Caco-2 (cell line): ENCODE data around the gene NRIP1. TPM values are rescaled to one million over a fixed set of nuclear protein-coding genes. Genes with fewer than 3 reads are reported as not detected.

Experiments used
- BruUV-seq: library from RNA; stranded (reverse); fragments of 400-500 nt; replicated peaks from 2 replicates; lab custom pipeline; 2021; lab: Mats Ljungman, UMichigan
- CTCF ChIA-PET: fragments of 300-600 bp; sonication (Branson Sonifier 250); formaldehyde crosslinking; loops from one replicate; lab custom pipeline; 2022; ENCODE audit warnings: antibody characterized with exemption; lab: Charles Lee
- POLR2A ChIA-PET: fragments of 300-600 bp; sonication (Branson Sonifier 250); formaldehyde crosslinking; loops from one replicate; lab custom pipeline; 2022; ENCODE audit warnings: antibody characterized with exemption; lab: Charles Lee
- DNase-seq, 2 experiments: peaks; one replicate each; pipeline versions ENCODE4 v3.0.0 to v3.0.0-alpha.2; 2020 to 2022
- H3K27me3 ChIP-seq: replicated peaks from 2 replicates; pipeline ENCODE4 v1.6.0; 2011; ENCODE audit warnings: low read length; ENCODE audit not compliant: control insufficient read depth, insufficient read depth
- H3K36me3 ChIP-seq: 2 replicates; pipeline ENCODE4 v1.5.1; 2011; ENCODE audit warnings: low read length; ENCODE audit not compliant: control insufficient read depth, insufficient read depth
- H3K4me1 ChIP-seq: fragments of 250-450 bp; sonication (Bioruptor Pico); 2 replicates; pipeline ENCODE4 v1.5.1; 2020; ENCODE audit warnings: mild to moderate bottlenecking
- H3K4me3 ChIP-seq: 2 replicates; pipeline ENCODE4 v1.5.1; 2011; ENCODE audit warnings: low read depth, mild to moderate bottlenecking, control low read depth, low read length
- H3K9me3 ChIP-seq: fragments of 250-450 bp; sonication (Bioruptor Pico); 2 replicates; pipeline ENCODE4 v1.5.1; 2020; ENCODE audit warnings: mild to moderate bottlenecking, moderate library complexity
- H3K27ac Mint-ChIP-seq: one replicate; pipeline ENCODE4 v1.8.0; 2022; ENCODE audit warnings: mixed read lengths; ENCODE audit not compliant: unreplicated experiment
- H3K27me3 Mint-ChIP-seq: one replicate; pipeline ENCODE4 v1.8.0; 2022; ENCODE audit warnings: mixed read lengths; ENCODE audit not compliant: insufficient read depth, unreplicated experiment
- H3K36me3 Mint-ChIP-seq: one replicate; pipeline ENCODE4 v1.8.0; 2022; ENCODE audit warnings: mild to moderate bottlenecking, mixed read lengths; ENCODE audit not compliant: insufficient read depth, unreplicated experiment
- H3K4me1 Mint-ChIP-seq: one replicate; pipeline ENCODE4 v1.8.0; 2022; ENCODE audit warnings: low read depth, mixed read lengths; ENCODE audit not compliant: unreplicated experiment
- H3K4me3 Mint-ChIP-seq: one replicate; pipeline ENCODE4 v1.8.0; 2022; ENCODE audit warnings: mild to moderate bottlenecking, moderate library complexity, mixed read lengths; ENCODE audit not compliant: unreplicated experiment
- H3K9me3 Mint-ChIP-seq: one replicate; pipeline ENCODE4 v1.8.0; 2022; ENCODE audit warnings: mixed read lengths; ENCODE audit not compliant: unreplicated experiment
- CTCF ChIP-seq, 2 experiments: fragments of 200-600 bp in 1 of 2; IDR thresholded peaks; 1 replicate in 1 of 2; 2 replicates in 1 of 2; pipeline versions ENCODE4 v1.5.1 to v1.8.0; 2011 to 2022; ENCODE audit warnings: antibody characterized with exemption in 1 of 2, control low read depth in 1 of 2, inconsistent platforms in 1 of 2, low read depth in 1 of 2, low read length in 1 of 2, mild to moderate bottlenecking in 1 of 2, moderate library complexity in 1 of 2; ENCODE audit not compliant: insufficient read depth in 1 of 2, severe bottlenecking in 1 of 2, unreplicated experiment in 1 of 2
- intact Hi-C: fragments of 100-400 bp; cut with micrococcal nuclease; formaldehyde crosslinking; loops from one replicate; pipeline ENCODE4 v1.10.0; 2022; ENCODE audit not compliant: unreplicated experiment
- total RNA-seq: library from RNA; stranded (reverse); gene quantifications from 2 replicates; pipeline ENCODE4 v1.2.3, GENCODE V29; 2022

The NRIP1 gene
- total RNA-seq, 1 experiment from 2014 or later, result 28.6 TPM

GRCh38 chr21:14968821-14969220, 96.0 kb downstream of the NRIP1 start:
- no peak overlapping the region for H3K27ac Mint-ChIP-seq
- H3K9me3 Mint-ChIP-seq, result no peaks in the 10 kb centered on the region
- no peak overlapping the region for H3K4me3 Mint-ChIP-seq
- no peak for DNase-seq
- ChIA-PET CTCF (no interaction called here), POLR2A (no interaction called here)
- intact Hi-C loops, result no loop called here
- no TSS peak for BruUV-seq
- no peak overlapping the region for H3K4me3 ChIP-seq
- no peaks in the 10 kb centered on the region for H3K4me1 ChIP-seq
- H3K9me3 ChIP-seq, result no peaks in the 10 kb centered on the region
- H3K36me3 ChIP-seq, result no peaks in the 10 kb centered on the region
- H3K27me3 Mint-ChIP-seq, result no peaks in the 10 kb centered on the region
- H3K4me1 Mint-ChIP-seq, result no peaks in the 10 kb centered on the region
- H3K36me3 Mint-ChIP-seq, result peaks cover 39% of the 10 kb centered on the region
- TF ChIP-seq CTCF (IDR thresholded peaks at IDR 0.05; ENCODE audit: insufficient read depth in 1 of 2, low read depth in 1 of 2, low read length in 1 of 2, severe bottlenecking in 1 of 2, unreplicated experiment in 1 of 2), result no peak
- no peaks in the 10 kb centered on the region for H3K27me3 ChIP-seq

GRCh38 chr21:14968029-14968428, 96.8 kb downstream of the NRIP1 start:
- no peak for TF ChIP-seq CTCF (IDR thresholded peaks at IDR 0.05; ENCODE audit: insufficient read depth in 1 of 2, low read depth in 1 of 2, low read length in 1 of 2, severe bottlenecking in 1 of 2, unreplicated experiment in 1 of 2)

GRCh38 chr21:14964621-14965020, 100.2 kb downstream of the NRIP1 start:
- H3K4me1 Mint-ChIP-seq, result no peaks in the 10 kb centered on the region
- H3K9me3 Mint-ChIP-seq, result no peaks in the 10 kb centered on the region
- POLR2A ChIA-PET, result no interaction called here
- H3K27ac Mint-ChIP-seq, result no peak overlapping the region
- Histone ChIP-seq H3K4me1 (no peaks in the 10 kb centered on the region), H3K27me3 (no peaks in the 10 kb centered on the region), H3K4me3 (no peak overlapping the region), H3K9me3 (no peaks in the 10 kb centered on the region), H3K36me3 (no peaks in the 10 kb centered on the region)
- H3K36me3 Mint-ChIP-seq, result peaks cover 39% of the 10 kb centered on the region
- intact Hi-C loops, result no loop called here
- CTCF ChIA-PET, result no interaction called here
- no peak overlapping the region for H3K4me3 Mint-ChIP-seq
- TF ChIP-seq CTCF (IDR thresholded peaks at IDR 0.05; ENCODE audit: insufficient read depth in 1 of 2, low read depth in 1 of 2, low read length in 1 of 2, severe bottlenecking in 1 of 2, unreplicated experiment in 1 of 2), result no peak
- no peaks in the 10 kb centered on the region for H3K27me3 Mint-ChIP-seq
- no TSS peak for BruUV-seq
- DNase-seq, result no peak

More at GRCh38 chr21:14968029-14968428, 96.8 kb downstream of the NRIP1 start:
- no peak for DNase-seq
- Mint-ChIP-seq H3K27ac (no peak overlapping the region), H3K36me3 (peaks cover 39% of the 10 kb centered on the region), H3K27me3 (no peaks in the 10 kb centered on the region), H3K4me1 (no peaks in the 10 kb centered on the region), H3K9me3 (no peaks in the 10 kb centered on the region), H3K4me3 (no peak overlapping the region)
- no peaks in the 10 kb centered on the region for H3K36me3 ChIP-seq
- ChIA-PET POLR2A (no interaction called here), CTCF (no interaction called here)
- no peaks in the 10 kb centered on the region for H3K9me3 ChIP-seq
- BruUV-seq, result no TSS peak
- intact Hi-C loops, result no loop called here
- no peaks in the 10 kb centered on the region for H3K27me3 ChIP-seq
- no peaks in the 10 kb centered on the region for H3K4me1 ChIP-seq
- no peak overlapping the region for H3K4me3 ChIP-seq
